ENCODE results near the gene GTF2H3. TPM values are rescaled to one million over a fixed set of nuclear protein-coding genes. Genes with fewer than 3 reads are reported as not detected.
A peak's percentile ranks its signal among the peaks of the same experiment; 100 is the strongest.

The GTF2H3 gene
- total and polyA plus RNA-seq, 9 of the 15 experiments (the other 6 are each of a cell fraction or from before 2014, with no cell fraction given), result 22.7 to 99.7 (median 49.6) TPM

GRCh38 chr12:123633379-123634141 lies at the start of gene GTF2H3, which contains the start of gene EIF2B1 (continued):
- TF ChIP-seq CTCFL (IDR thresholded peaks at IDR 0.05; ENCODE audit: borderline replicate concordance, insufficient read depth, low read depth, low read length, poor library complexity, severe bottlenecking) (peak; percentile 2), NCOA4 (IDR thresholded peaks at IDR 0.05; ENCODE audit: partially characterized antibody) (no peak), RREB1 (CRISPR knock-in tag; IDR thresholded peaks at IDR 0.05) (no peak), RNF2 (IDR thresholded peaks at IDR 0.05) (peak; percentile 79; the same call in 1 of the 2 replicates), BHLHE40 (IDR thresholded peaks at IDR 0.05; ENCODE audit: low read length) (peak; percentile 97), SIRT6 (IDR thresholded peaks at IDR 0.05; ENCODE audit: low read depth, low read length) (no peak), ZBTB5 (IDR thresholded peaks at IDR 0.05) (peak; percentile 61), VEZF1 (CRISPR knock-in tag; IDR thresholded peaks at IDR 0.05) (peak; percentile 71), HDAC8 (tag; IDR thresholded peaks at IDR 0.05) (no peak), SMARCC2 (IDR thresholded peaks at IDR 0.05; ENCODE audit: low read depth) (no peak), TCFL5 (CRISPR knock-in tag; conservative IDR thresholded peaks at IDR 0.05) (no peak), ZNF668 (CRISPR knock-in tag; IDR thresholded peaks at IDR 0.05) (no peak), SAP30 (IDR thresholded peaks at IDR 0.05; ENCODE audit: borderline replicate concordance, insufficient read depth, low read depth, low read length, poor library complexity, severe bottlenecking) (peak; percentile 91), ZNF717 (CRISPR knock-in tag; IDR thresholded peaks at IDR 0.05) (no peak), ZNF23 (CRISPR knock-in tag; IDR thresholded peaks at IDR 0.05) (no peak), ZNF347 (CRISPR knock-in tag; IDR thresholded peaks at IDR 0.05; ENCODE audit: low read depth) (no peak)

Data from K562 (cell line).